HepG2 (cell line): ENCODE data around the gene PDCD2. TPM values are rescaled to one million over a fixed set of nuclear protein-coding genes. Genes with fewer than 3 reads are reported as not detected.

Experiments
- CHD4 ChIP-seq: fragments of 200-600 bp; sonication (generic); IDR thresholded peaks from 2 replicates; pipeline ENCODE4 v1.7.0; 2017; ENCODE audit warnings: mild to moderate bottlenecking, low read length, borderline replicate concordance
- DDIT3 ChIP-seq: sonication (generic); formaldehyde crosslinking; IDR thresholded peaks from 2 replicates; pipeline ENCODE4 v1.4.0; 2020; ENCODE audit warnings: mild to moderate bottlenecking, missing genetic modification reagents
- ETV6 ChIP-seq: sonication (generic); formaldehyde crosslinking; conservative IDR thresholded peaks from 2 replicates; pipeline ENCODE4 v1.4.0; 2020; ENCODE audit warnings: missing genetic modification reagents
- KIAA2018 ChIP-seq: sonication (generic); formaldehyde crosslinking; IDR thresholded peaks from 2 replicates; pipeline ENCODE4 v1.5.0; 2020; ENCODE audit warnings: mild to moderate bottlenecking, missing genetic modification reagents, borderline replicate concordance
- MEIS1 ChIP-seq: sonication (generic); formaldehyde crosslinking; IDR thresholded peaks from 2 replicates; pipeline ENCODE4 v1.9.0; 2021; ENCODE audit warnings: mild to moderate bottlenecking, missing genetic modification reagents, moderate library complexity, borderline replicate concordance
- SALL1 ChIP-seq: sonication (generic); formaldehyde crosslinking; IDR thresholded peaks from 2 replicates; pipeline ENCODE4 v1.8.0; 2022; ENCODE audit warnings: mild to moderate bottlenecking, missing genetic modification reagents
- THRA ChIP-seq: sonication (generic); formaldehyde crosslinking; IDR thresholded peaks from 2 replicates; pipeline ENCODE4 v1.4.0; 2020; ENCODE audit warnings: missing genetic modification reagents, borderline replicate concordance
- TIGD3 ChIP-seq: sonication (generic); formaldehyde crosslinking; IDR thresholded peaks from 2 replicates; pipeline ENCODE4 v1.5.1; 2020; ENCODE audit warnings: mild to moderate bottlenecking, missing genetic modification reagents, borderline replicate concordance
- ZBTB42 ChIP-seq: sonication (generic); formaldehyde crosslinking; IDR thresholded peaks from 2 replicates; pipeline ENCODE4 v1.5.0; 2020; ENCODE audit warnings: mild to moderate bottlenecking, missing genetic modification reagents
- ZNF232 ChIP-seq: sonication (generic); formaldehyde crosslinking; IDR thresholded peaks from 2 replicates; pipeline ENCODE4 v1.4.0; 2020; ENCODE audit warnings: missing genetic modification reagents, borderline replicate concordance
- ZNF431 ChIP-seq: sonication (generic); formaldehyde crosslinking; IDR thresholded peaks from 2 replicates; pipeline ENCODE4 v1.9.0; 2022; ENCODE audit warnings: missing genetic modification reagents, low read depth, mild to moderate bottlenecking, borderline replicate concordance
- ZSCAN29 ChIP-seq: sonication (generic); formaldehyde crosslinking; conservative IDR thresholded peaks from 2 replicates; pipeline ENCODE4 v1.4.0; 2020; ENCODE audit warnings: mild to moderate bottlenecking, missing genetic modification reagents
- polyA plus RNA-seq, 8 experiments: library from polyadenylated mRNA; depleted of rRNA in 3 of 8; stranded (reverse) in 7 of 8; unstranded in 1 of 8; fragments of >200 nt; fragmentation: Illumina TruSeq in 4 of 8; extraction: Trizol in 4 of 8; gene quantifications; 2 replicates each; pipeline versions ENCODE4 v1.2.1 to v1.2.3, GENCODE V29; 2011 to 2016; ENCODE audit warnings: low read depth in 4 of 8, missing spikeins in 1 of 8, mixed read lengths in 1 of 8; ENCODE audit not compliant: insufficient read depth in 1 of 8
- total RNA-seq, 5 experiments: library from RNA; depleted of rRNA; stranded (reverse); fragments of >200 nt; fragmentation: Illumina TruSeq; extraction: Trizol; gene quantifications; 2 replicates each; pipeline ENCODE4 v1.2.3, GENCODE V29; 2016; ENCODE audit warnings: low read depth in 1 of 5
- TF ChIP-seq, protein P1 (sequence below): IDR thresholded peaks from 2 replicates; pipeline ENCODE4 v1.6.1; 2012; ENCODE audit warnings: low read length, improper control_type of control experiment

Gene PDCD2
- total and polyA plus RNA-seq, 2 of the 13 experiments (the other 11 are each of a cell fraction or from before 2014, with no cell fraction given) = 83.6 to 133 TPM

GRCh38 chr6:170553534-170554012, 30.9 kb downstream of the PDCD2 start (continued):
- TF ChIP-seq, protein P1, sequence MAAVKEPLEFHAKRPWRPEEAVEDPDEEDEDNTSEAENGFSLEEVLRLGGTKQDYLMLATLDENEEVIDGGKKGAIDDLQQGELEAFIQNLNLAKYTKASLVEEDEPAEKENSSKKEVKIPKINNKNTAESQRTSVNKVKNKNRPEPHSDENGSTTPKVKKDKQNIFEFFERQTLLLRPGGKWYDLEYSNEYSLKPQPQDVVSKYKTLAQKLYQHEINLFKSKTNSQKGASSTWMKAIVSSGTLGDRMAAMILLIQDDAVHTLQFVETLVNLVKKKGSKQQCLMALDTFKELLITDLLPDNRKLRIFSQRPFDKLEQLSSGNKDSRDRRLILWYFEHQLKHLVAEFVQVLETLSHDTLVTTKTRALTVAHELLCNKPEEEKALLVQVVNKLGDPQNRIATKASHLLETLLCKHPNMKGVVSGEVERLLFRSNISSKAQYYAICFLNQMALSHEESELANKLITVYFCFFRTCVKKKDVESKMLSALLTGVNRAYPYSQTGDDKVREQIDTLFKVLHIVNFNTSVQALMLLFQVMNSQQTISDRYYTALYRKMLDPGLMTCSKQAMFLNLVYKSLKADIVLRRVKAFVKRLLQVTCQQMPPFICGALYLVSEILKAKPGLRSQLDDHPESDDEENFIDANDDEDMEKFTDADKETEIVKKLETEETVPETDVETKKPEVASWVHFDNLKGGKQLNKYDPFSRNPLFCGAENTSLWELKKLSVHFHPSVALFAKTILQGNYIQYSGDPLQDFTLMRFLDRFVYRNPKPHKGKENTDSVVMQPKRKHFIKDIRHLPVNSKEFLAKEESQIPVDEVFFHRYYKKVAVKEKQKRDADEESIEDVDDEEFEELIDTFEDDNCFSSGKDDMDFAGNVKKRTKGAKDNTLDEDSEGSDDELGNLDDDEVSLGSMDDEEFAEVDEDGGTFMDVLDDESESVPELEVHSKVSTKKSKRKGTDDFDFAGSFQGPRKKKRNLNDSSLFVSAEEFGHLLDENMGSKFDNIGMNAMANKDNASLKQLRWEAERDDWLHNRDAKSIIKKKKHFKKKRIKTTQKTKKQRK = no peak
- TF ChIP-seq ZNF431 (CRISPR knock-in tag) (0 out of 2 replicates have a peak, but pooled peaks have one; percentile 11), ZNF232 (no peak), TIGD3 (0 out of 2 replicates have a peak, but pooled peaks have one; percentile 8), SALL1 (CRISPR knock-in tag) (no peak), CHD4 (peak; percentile 21; the same call in 1 of the 2 replicates), MEIS1 (CRISPR knock-in tag) (peak; percentile 2; the same call in 1 of the 2 replicates), ZBTB42 (CRISPR knock-in tag) (0 out of 2 replicates have a peak, but pooled peaks have one; percentile 18), DDIT3 (no peak), ETV6 (CRISPR knock-in tag) (no peak), ZSCAN29 (peak; percentile 14; the same call in 1 of the 2 replicates), KIAA2018 (0 out of 2 replicates have a peak, but pooled peaks have one; percentile 46), THRA (CRISPR knock-in tag) (no peak)
